Measurements from ENCODE around the gene SLC6A3. TPM values are rescaled to one million over a fixed set of nuclear protein-coding genes. Genes with fewer than 3 reads are reported as not detected.

SLC6A3 gene
- total and polyA plus RNA-seq, 9 of the 15 experiments (the other 6 are each of a cell fraction or from before 2014, with no cell fraction given), result not detected

DNA sequence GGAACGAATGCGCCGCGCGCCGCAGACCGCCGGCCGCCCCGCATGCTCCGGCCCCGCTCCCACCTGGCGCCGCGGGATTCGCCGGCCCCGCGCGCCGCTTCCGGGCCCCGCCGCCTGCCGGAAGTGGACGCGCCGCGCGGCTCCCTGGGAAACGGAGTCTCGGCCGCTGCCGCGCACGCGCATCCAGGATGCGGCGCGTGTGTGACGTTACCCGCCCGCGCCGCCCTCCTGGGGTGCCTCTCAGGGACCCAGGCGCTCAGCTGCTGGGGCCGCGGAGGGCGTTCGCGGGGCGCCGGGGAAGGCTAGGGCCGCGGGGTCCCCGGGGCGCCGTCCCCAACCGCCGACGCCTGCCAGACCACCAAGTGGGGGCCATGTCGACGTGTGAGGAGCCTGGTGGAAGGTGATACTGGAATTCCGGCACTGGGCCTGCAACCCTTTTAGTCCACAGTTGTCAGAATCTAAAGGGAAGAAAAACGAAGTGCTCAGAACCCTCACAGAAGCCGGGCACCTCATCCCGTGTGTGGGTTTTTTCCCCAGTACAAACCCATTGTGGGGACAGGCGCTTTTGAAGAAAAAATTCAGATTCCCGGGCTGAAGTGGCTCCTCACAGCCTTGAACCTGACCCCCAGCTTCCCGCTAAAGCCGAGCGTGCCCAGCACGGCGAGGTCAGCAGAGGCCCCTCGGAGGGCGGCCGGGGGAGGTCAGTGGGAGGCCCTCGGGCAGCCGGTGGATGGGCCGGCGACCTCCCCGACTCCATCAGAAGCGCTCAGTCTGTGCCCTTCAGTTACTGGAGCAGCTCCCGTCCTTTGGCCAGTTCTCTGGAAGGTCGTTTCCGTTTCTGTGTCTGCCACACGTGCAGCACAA, 100.0 kb downstream of the SLC6A3 start, which contains the start of gene CLPTM1L (continued):
- TF ChIP-seq ZNF518B (CRISPR knock-in tag; IDR thresholded peaks at IDR 0.05), result no peak
- TF ChIP-seq, protein P1, sequence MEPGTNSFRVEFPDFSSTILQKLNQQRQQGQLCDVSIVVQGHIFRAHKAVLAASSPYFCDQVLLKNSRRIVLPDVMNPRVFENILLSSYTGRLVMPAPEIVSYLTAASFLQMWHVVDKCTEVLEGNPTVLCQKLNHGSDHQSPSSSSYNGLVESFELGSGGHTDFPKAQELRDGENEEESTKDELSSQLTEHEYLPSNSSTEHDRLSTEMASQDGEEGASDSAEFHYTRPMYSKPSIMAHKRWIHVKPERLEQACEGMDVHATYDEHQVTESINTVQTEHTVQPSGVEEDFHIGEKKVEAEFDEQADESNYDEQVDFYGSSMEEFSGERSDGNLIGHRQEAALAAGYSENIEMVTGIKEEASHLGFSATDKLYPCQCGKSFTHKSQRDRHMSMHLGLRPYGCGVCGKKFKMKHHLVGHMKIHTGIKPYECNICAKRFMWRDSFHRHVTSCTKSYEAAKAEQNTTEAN (CRISPR knock-in tag; IDR thresholded peaks at IDR 0.05), result no peak
- no peak for TF ChIP-seq SLC30A9 (CRISPR knock-in tag; IDR thresholded peaks at IDR 0.05)
- TF ChIP-seq, protein P2, sequence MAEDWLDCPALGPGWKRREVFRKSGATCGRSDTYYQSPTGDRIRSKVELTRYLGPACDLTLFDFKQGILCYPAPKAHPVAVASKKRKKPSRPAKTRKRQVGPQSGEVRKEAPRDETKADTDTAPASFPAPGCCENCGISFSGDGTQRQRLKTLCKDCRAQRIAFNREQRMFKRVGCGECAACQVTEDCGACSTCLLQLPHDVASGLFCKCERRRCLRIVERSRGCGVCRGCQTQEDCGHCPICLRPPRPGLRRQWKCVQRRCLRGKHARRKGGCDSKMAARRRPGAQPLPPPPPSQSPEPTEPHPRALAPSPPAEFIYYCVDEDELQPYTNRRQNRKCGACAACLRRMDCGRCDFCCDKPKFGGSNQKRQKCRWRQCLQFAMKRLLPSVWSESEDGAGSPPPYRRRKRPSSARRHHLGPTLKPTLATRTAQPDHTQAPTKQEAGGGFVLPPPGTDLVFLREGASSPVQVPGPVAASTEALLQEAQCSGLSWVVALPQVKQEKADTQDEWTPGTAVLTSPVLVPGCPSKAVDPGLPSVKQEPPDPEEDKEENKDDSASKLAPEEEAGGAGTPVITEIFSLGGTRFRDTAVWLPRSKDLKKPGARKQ (CRISPR knock-in tag; IDR thresholded peaks at IDR 0.05), result no peak
- TF ChIP-seq FOXA3 (CRISPR knock-in tag; conservative IDR thresholded peaks at IDR 0.05 in 1 of 2, IDR thresholded peaks at IDR 0.05 in 1 of 2), result 0 out of 4 replicates have a peak, but pooled peaks of 1 of the 2 experiments have one; percentile 68
- no peak for TF ChIP-seq THRAP3 (IDR thresholded peaks at IDR 0.05; ENCODE audit: borderline replicate concordance)
- no peak for TF ChIP-seq ZNF436 (CRISPR knock-in tag; IDR thresholded peaks at IDR 0.05)
- 0 out of 4 replicates have a peak, but pooled peaks of 1 of the 2 experiments have one; percentile 29 for TF ChIP-seq ZMIZ1 (IDR thresholded peaks at IDR 0.05; ENCODE audit: low read depth in 2 of 2, low read length in 2 of 2)
- no peak for TF ChIP-seq PHB (CRISPR knock-in tag; IDR thresholded peaks at IDR 0.05)
- no peak for TF ChIP-seq NFE2 (IDR thresholded peaks at IDR 0.05; ENCODE audit: low read depth)
- TF ChIP-seq, protein P3, sequence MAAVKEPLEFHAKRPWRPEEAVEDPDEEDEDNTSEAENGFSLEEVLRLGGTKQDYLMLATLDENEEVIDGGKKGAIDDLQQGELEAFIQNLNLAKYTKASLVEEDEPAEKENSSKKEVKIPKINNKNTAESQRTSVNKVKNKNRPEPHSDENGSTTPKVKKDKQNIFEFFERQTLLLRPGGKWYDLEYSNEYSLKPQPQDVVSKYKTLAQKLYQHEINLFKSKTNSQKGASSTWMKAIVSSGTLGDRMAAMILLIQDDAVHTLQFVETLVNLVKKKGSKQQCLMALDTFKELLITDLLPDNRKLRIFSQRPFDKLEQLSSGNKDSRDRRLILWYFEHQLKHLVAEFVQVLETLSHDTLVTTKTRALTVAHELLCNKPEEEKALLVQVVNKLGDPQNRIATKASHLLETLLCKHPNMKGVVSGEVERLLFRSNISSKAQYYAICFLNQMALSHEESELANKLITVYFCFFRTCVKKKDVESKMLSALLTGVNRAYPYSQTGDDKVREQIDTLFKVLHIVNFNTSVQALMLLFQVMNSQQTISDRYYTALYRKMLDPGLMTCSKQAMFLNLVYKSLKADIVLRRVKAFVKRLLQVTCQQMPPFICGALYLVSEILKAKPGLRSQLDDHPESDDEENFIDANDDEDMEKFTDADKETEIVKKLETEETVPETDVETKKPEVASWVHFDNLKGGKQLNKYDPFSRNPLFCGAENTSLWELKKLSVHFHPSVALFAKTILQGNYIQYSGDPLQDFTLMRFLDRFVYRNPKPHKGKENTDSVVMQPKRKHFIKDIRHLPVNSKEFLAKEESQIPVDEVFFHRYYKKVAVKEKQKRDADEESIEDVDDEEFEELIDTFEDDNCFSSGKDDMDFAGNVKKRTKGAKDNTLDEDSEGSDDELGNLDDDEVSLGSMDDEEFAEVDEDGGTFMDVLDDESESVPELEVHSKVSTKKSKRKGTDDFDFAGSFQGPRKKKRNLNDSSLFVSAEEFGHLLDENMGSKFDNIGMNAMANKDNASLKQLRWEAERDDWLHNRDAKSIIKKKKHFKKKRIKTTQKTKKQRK (IDR thresholded peaks at IDR 0.05; ENCODE audit: borderline replicate concordance, low read depth, low read length), result no peak
